ENCODE measurements around the gene TRIM25.

Gene TRIM25

GRCh38 chr17:56913867-56914580, at the start of gene TRIM25:
TRIM25 (minus strand) TSS chr17:56914049; CDS start chr17:56913988, 61 bp downstream.
- Histone ChIP-seq H3K27ac (peak within 1 kb of the TSS; percentile 83 to 90), H3K4me3 (peak within 1 kb of the TSS; percentile 94)
- peak; percentile 98 for DNase-seq (ENCODE audit: low spot score)
- no peak for TF ChIP-seq CTCF (IDR thresholded peaks at IDR 0.05)

- TF ChIP-seq CTCF (IDR thresholded peaks at IDR 0.05), result peak; percentile 97
- H3K4me3 ChIP-seq, result peak within 1 kb of the TSS; percentile 95
- DNase-seq (ENCODE audit: low spot score), result peak; percentile 91
- H3K27ac ChIP-seq, result peak within 1 kb of the TSS; percentile 85 to 90
These were observed 47.0 kb upstream of the TRIM25 start, which contains the start of gene COIL for GRCh38 chr17:56960596-56961538. COIL (minus strand) TSS chr17:56961050; CDS start chr17:56961019, 31 bp downstream.

- TF ChIP-seq CTCF (IDR thresholded peaks at IDR 0.05), result no peak
- Histone ChIP-seq H3K4me3 (no peak overlapping the region), H3K27ac (no peak overlapping the region)
- DNase-seq (ENCODE audit: low spot score), result no peak
These were observed 43.1 kb upstream of the TRIM25 start for GRCh38 chr17:56956992-56957391.

GRCh38 chr17:56949595-56949994, 35.7 kb upstream of the TRIM25 start:
- no peak for DNase-seq (ENCODE audit: low spot score)
- TF ChIP-seq CTCF (IDR thresholded peaks at IDR 0.05), result no peak
- Histone ChIP-seq H3K27ac (no peak overlapping the region), H3K4me3 (no peak overlapping the region)

GRCh38 chr17:56948491-56948890, 34.6 kb upstream of the TRIM25 start:
- H3K27ac ChIP-seq, result no peak overlapping the region
- no peak for TF ChIP-seq CTCF (IDR thresholded peaks at IDR 0.05)
- H3K4me3 ChIP-seq, result no peak overlapping the region
- no peak for DNase-seq (ENCODE audit: low spot score)

- TF ChIP-seq CTCF (IDR thresholded peaks at IDR 0.05), result no peak
- Histone ChIP-seq H3K4me3 (no peak overlapping the region), H3K27ac (no peak overlapping the region)
- DNase-seq (ENCODE audit: low spot score), result no peak
These were observed 33.9 kb upstream of the TRIM25 start for GRCh38 chr17:56947741-56948140.
